Naive B cell (primary cell): ENCODE data around the gene SIT1. TPM values are rescaled to one million over a fixed set of nuclear protein-coding genes. Genes with fewer than 3 reads are reported as not detected.

Source experiments
- ATAC-seq, 2 donors: fragments of 150-1000 bp; cut with Tn5 transposase; 2 replicates each; pipeline ENCODE4 v1.10.0; 2021; ENCODE audit warnings: low read depth in 2 of 2, mild to moderate bottlenecking in 2 of 2, moderate library complexity in 2 of 2
- DNase-seq: peaks from one replicate; pipeline ENCODE4 v3.0.0; 2022
- H3K27ac Mint-ChIP-seq, 6 donors: one replicate each; pipeline ENCODE4 v1.8.0; 2020 to 2022; ENCODE audit warnings: mild to moderate bottlenecking in 6 of 6, mixed read lengths in 6 of 6, moderate library complexity in 5 of 6, inconsistent platforms in 2 of 6
- H3K27me3 Mint-ChIP-seq, 3 donors: one replicate each; pipeline ENCODE4 v1.8.0; 2021 to 2022; ENCODE audit warnings: mixed read lengths in 3 of 3, mild to moderate bottlenecking in 1 of 3
- H3K36me3 Mint-ChIP-seq, 2 donors: one replicate each; pipeline ENCODE4 v1.8.0; 2020 to 2022; ENCODE audit warnings: mixed read lengths in 2 of 2, inconsistent platforms in 1 of 2, mild to moderate bottlenecking in 1 of 2
- H3K4me1 Mint-ChIP-seq, 3 donors: one replicate each; pipeline ENCODE4 v1.8.0; 2020 to 2022; ENCODE audit warnings: mixed read lengths in 3 of 3, inconsistent platforms in 1 of 3, mild to moderate bottlenecking in 1 of 3, moderate library complexity in 1 of 3
- H3K4me3 Mint-ChIP-seq, 8 donors: one replicate each; pipeline ENCODE4 v1.8.0; 2020 to 2022; ENCODE audit warnings: mild to moderate bottlenecking in 8 of 8, mixed read lengths in 8 of 8, moderate library complexity in 8 of 8, inconsistent platforms in 2 of 8
- H3K9me3 Mint-ChIP-seq, 7 donors: one replicate each; pipeline ENCODE4 v1.8.0; 2020 to 2022; ENCODE audit warnings: mixed read lengths in 7 of 7, mild to moderate bottlenecking in 5 of 7, inconsistent platforms in 2 of 7, moderate library complexity in 1 of 7
- polyA plus RNA-seq, 6 donors: library from polyadenylated mRNA; unstranded; fragments of 300-500 nt; fragmentation: Illumina TruSeq; gene quantifications; one replicate each; pipeline ENCODE4 v1.2.3, GENCODE V29; 2021; ENCODE audit warnings: low read depth in 6 of 6

Gene SIT1, protein sequence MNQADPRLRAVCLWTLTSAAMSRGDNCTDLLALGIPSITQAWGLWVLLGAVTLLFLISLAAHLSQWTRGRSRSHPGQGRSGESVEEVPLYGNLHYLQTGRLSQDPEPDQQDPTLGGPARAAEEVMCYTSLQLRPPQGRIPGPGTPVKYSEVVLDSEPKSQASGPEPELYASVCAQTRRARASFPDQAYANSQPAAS
- polyA plus RNA-seq, result 100 to 1,000 TPM in 1 of 6 donors, 10 to 100 TPM in 5; 56.8 to 107 (median 73.5) TPM

GRCh38 chr9:35650341-35651158 is at the start of gene SIT1:
Gene SIT1 (minus strand): TSS chr9:35650931. CDS start chr9:35650853, 78 bp downstream.
- H3K4me1 Mint-ChIP-seq, result peaks cover 46 to 75% (median 57%) of the 10 kb centered on the region in 3 donors
- H3K9me3 Mint-ChIP-seq, result no peaks in the 10 kb centered on the region
- peak within 1 kb of the TSS; percentile 82 to 98 (median 95) for H3K4me3 Mint-ChIP-seq
- ATAC-seq (no peak), DNase-seq (peak; percentile 42)
- no peaks in the 10 kb centered on the region for H3K36me3 Mint-ChIP-seq
- H3K27me3 Mint-ChIP-seq, result no peaks in the 10 kb centered on the region
- H3K27ac Mint-ChIP-seq, result peak within 1 kb of the TSS; percentile 79 to 96 (median 92)

GRCh38 chr9:35700031-35700430 is 49.3 kb upstream of the SIT1 start:
- ATAC-seq (no peak), DNase-seq (no peak)
- Mint-ChIP-seq H3K36me3 (peaks cover 0 to 22% of the 10 kb centered on the region in 2 donors), H3K27me3 (no peaks in the 10 kb centered on the region), H3K9me3 (no peaks in the 10 kb centered on the region), H3K4me1 (peaks cover 5 to 18% (median 12%) of the 10 kb centered on the region in 3 donors), H3K4me3 (no peak overlapping the region), H3K27ac (no peak overlapping the region)

GRCh38 chr9:35698231-35698630 is 47.5 kb upstream of the SIT1 start:
- H3K27ac Mint-ChIP-seq, result peak overlapping the region in 1 of 6 donors; percentile 78
- DNase-seq (no peak), ATAC-seq (no peak)
- peaks cover 0 to 20% of the 10 kb centered on the region in 2 donors for H3K36me3 Mint-ChIP-seq
- H3K4me1 Mint-ChIP-seq, result peaks cover 5 to 18% (median 12%) of the 10 kb centered on the region in 3 donors
- H3K27me3 Mint-ChIP-seq, result no peaks in the 10 kb centered on the region
- no peak overlapping the region for H3K4me3 Mint-ChIP-seq
- H3K9me3 Mint-ChIP-seq, result no peaks in the 10 kb centered on the region

DNA sequence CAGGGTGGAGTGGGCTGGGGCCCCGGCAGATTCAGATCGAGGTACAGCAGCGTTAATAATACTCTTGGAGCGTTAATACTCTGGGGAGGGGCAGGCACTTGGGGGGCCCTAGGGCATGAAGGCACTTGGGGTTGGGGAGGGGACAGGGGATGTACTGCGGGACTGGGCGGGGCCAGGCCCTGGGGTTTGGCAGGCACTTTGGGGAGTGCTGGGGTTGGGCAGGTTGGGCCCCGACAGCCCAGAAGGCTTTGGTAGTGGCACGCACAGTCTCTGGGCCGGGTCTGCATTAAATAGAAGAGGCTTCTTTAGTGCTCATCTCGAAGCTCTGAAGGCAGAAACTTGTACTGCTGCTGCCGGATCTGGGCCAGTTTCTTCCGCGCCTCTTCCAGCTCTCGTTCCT is 46.8 kb upstream of the SIT1 start:
- Mint-ChIP-seq H3K4me3 (no peak overlapping the region), H3K36me3 (peaks cover 0 to 14% of the 10 kb centered on the region in 2 donors), H3K9me3 (no peaks in the 10 kb centered on the region), H3K27me3 (no peaks in the 10 kb centered on the region), H3K27ac (peak overlapping the region in 3 of 6 donors; percentile 15 to 78 (median 58)), H3K4me1 (peaks cover 5 to 18% (median 12%) of the 10 kb centered on the region in 3 donors)
- no peak for ATAC-seq
- no peak for DNase-seq

- H3K27me3 Mint-ChIP-seq, result no peaks in the 10 kb centered on the region
- ATAC-seq, result peak; percentile 90 to 94
- H3K36me3 Mint-ChIP-seq, result peaks cover 0 to 14% of the 10 kb centered on the region in 2 donors
- peak; percentile 57 for DNase-seq
- H3K4me3 Mint-ChIP-seq, result peak overlapping the region in 1 of 8 donors; percentile 37
- H3K9me3 Mint-ChIP-seq, result no peaks in the 10 kb centered on the region
- peak overlapping the region in 3 of 6 donors; percentile 20 to 81 (median 81) for H3K27ac Mint-ChIP-seq
- peaks cover 5 to 23% (median 14%) of the 10 kb centered on the region in 3 donors for H3K4me1 Mint-ChIP-seq
Observed at GRCh38 chr9:35696520-35697215, 45.9 kb upstream of the SIT1 start.

- ATAC-seq (no peak), DNase-seq (no peak)
- peaks cover 8 to 30% (median 20%) of the 10 kb centered on the region in 3 donors for H3K4me1 Mint-ChIP-seq
- no peak overlapping the region for H3K4me3 Mint-ChIP-seq
- H3K27me3 Mint-ChIP-seq, result no peaks in the 10 kb centered on the region
- H3K9me3 Mint-ChIP-seq, result no peaks in the 10 kb centered on the region
- peaks cover 0 to 14% of the 10 kb centered on the region in 2 donors for H3K36me3 Mint-ChIP-seq
- H3K27ac Mint-ChIP-seq, result peak overlapping the region in 2 of 6 donors; percentile 15 to 62
Observed at GRCh38 chr9:35695943-35696401, 45.2 kb upstream of the SIT1 start.

- ATAC-seq (no peak), DNase-seq (no peak)
- peaks cover 0 to 5% of the 10 kb centered on the region in 2 donors for H3K36me3 Mint-ChIP-seq
- no peaks in the 10 kb centered on the region for H3K9me3 Mint-ChIP-seq
- peak overlapping the region; percentile 87 to 98 (median 92) for H3K4me3 Mint-ChIP-seq
- peak overlapping the region in 3 of 6 donors; percentile 29 to 73 (median 51) for H3K27ac Mint-ChIP-seq
- H3K4me1 Mint-ChIP-seq, result peaks cover 16 to 22% (median 18%) of the 10 kb centered on the region in 3 donors
- no peaks in the 10 kb centered on the region for H3K27me3 Mint-ChIP-seq
Observed at GRCh38 chr9:35691757-35692301, 41.1 kb upstream of the SIT1 start.

DNA sequence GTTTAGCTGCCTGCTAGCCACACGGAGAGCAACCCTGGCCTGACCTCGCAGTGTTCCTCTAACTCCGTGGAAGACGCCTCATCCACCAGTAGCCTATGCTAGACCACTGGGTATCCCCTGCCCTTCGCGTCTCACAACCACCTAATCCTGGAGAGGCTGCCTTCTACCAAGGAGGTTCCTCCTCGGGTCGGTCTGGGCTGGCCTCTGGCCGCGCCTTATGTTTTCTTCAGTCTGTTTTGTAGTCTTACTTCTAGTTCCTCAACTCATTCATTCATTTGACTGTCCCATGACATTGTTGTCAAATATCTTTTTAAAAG is 40.6 kb upstream of the SIT1 start:
- peaks cover 10 to 17% (median 13%) of the 10 kb centered on the region in 3 donors for H3K4me1 Mint-ChIP-seq
- ATAC-seq, result peak; percentile 28 to 34
- H3K36me3 Mint-ChIP-seq, result no peaks in the 10 kb centered on the region
- H3K27ac Mint-ChIP-seq, result peak overlapping the region in 5 of 6 donors; percentile 29 to 89 (median 56)
- no peaks in the 10 kb centered on the region for H3K27me3 Mint-ChIP-seq
- no peaks in the 10 kb centered on the region for H3K9me3 Mint-ChIP-seq
- H3K4me3 Mint-ChIP-seq, result peak overlapping the region; percentile 87 to 98 (median 92)
- no peak for DNase-seq

DNA sequence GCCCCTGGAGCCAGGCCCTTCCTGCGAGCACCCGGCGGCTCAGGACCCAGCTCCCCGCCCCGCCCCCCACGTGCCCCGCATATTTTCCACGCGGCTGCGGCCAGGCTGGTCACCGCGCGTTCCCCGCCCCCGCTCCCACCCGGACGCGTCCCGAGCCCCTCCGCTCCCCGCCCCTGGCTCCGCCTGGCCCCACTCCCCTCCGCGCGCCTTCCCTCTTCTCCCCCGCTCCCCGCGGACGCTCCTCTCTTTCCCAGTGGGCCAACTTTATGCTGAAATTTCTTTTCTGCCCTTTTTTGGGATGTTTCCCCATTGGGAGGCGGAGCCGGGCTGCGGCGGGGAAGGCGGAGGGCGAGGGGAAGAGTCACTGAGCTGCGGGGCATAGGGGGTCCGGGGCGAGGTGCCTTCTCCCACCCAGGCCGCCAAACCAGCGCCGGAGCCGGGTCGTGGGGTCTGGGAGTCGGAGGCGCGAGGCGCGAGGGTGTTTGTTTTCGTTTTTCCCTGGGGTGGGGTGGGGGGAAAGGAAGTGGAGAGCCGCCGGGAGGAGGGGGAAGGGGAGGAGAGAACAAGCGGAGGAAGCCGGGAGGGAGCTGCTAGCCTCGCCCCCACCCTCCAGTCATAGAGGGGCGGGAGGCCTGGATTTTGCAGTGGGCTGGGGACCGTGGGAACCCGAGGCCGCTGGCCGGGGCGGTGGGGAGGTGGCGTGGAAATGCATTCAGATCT is 40.0 kb upstream of the SIT1 start:
- Mint-ChIP-seq H3K4me1 (peaks cover 10 to 16% (median 13%) of the 10 kb centered on the region in 3 donors), H3K27me3 (no peaks in the 10 kb centered on the region), H3K27ac (peak overlapping the region in 5 of 6 donors; percentile 43 to 89 (median 60)), H3K4me3 (peak overlapping the region; percentile 87 to 98 (median 93)), H3K36me3 (no peaks in the 10 kb centered on the region), H3K9me3 (no peaks in the 10 kb centered on the region)
- ATAC-seq (peak; percentile 43 to 45), DNase-seq (no peak)

- H3K27me3 Mint-ChIP-seq, result no peaks in the 10 kb centered on the region
- DNase-seq (no peak), ATAC-seq (peak; percentile 8 to 18)
- H3K9me3 Mint-ChIP-seq, result no peaks in the 10 kb centered on the region
- H3K36me3 Mint-ChIP-seq, result no peaks in the 10 kb centered on the region
- peaks cover 10 to 16% (median 13%) of the 10 kb centered on the region in 3 donors for H3K4me1 Mint-ChIP-seq
- H3K27ac Mint-ChIP-seq, result peak overlapping the region in 2 of 6 donors; percentile 73 to 81
- peak overlapping the region; percentile 77 to 98 (median 90) for H3K4me3 Mint-ChIP-seq
Observed at GRCh38 chr9:35690294-35690613, 39.5 kb upstream of the SIT1 start.

DNA sequence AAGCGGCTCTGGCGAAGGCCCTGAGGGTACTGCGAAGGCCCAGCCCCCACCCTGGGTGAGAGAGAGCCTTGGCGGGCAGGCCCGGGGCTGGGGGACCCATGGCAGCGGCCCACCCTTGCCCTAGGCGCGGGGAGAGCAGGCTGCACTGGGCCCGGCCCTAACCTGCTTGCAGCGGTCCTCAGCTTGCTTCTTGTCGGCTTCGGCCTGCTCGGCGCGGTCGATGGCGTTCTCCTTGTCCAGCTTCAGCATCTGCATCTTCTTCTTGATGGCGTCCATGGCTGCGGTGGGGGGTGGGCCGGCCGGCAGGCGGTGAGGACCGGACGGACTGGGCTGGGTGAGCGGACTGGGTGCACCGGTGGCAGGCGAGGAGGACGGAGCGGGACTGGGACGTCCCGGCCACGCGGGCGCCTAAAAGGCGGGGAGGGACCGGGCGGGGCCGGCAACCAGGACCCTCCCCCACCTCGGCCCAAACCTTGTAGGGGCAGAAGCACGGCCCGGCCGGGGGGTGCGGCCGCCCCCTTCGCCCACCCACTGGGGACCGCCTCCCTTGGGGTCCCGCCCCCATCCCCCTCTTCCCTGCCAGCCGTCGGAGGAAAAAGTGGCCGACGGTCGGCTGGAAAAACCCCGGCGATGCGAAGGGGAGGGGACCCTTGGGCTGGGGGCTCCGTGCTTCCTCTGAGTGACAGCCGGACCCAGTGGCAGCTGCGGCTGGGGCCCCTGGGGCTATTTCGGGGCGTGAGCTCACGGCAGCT is 39.0 kb upstream of the SIT1 start, which contains the start of gene TPM2:
Gene TPM2 (minus strand): TSS at position 384 of the 752 bp plus-strand sequence. CDS start 108 bp downstream, at position 276.
- ATAC-seq (peak; percentile 25 to 26), DNase-seq (no peak)
- H3K4me1 Mint-ChIP-seq, result peaks cover 10 to 16% (median 13%) of the 10 kb centered on the region in 3 donors
- no peaks in the 10 kb centered on the region for H3K36me3 Mint-ChIP-seq
- H3K27me3 Mint-ChIP-seq, result no peaks in the 10 kb centered on the region
- peak within 1 kb of the TSS; percentile 87 to 98 (median 93) for H3K4me3 Mint-ChIP-seq
- H3K9me3 Mint-ChIP-seq, result no peaks in the 10 kb centered on the region
- H3K27ac Mint-ChIP-seq, result peak within 1 kb of the TSS in 3 of 6 donors; percentile 73 to 89 (median 81)
